Activated B cell treated with CpG ODN at 0.5 μM for 24 hours (primary cell): ENCODE data around the gene CERK. TPM values are rescaled to one million over a fixed set of nuclear protein-coding genes. Genes with fewer than 3 reads are reported as not detected.

Experiments used
- ATAC-seq: fragments of 200-7000 bp; cut with Tn5 transposase; one replicate; pipeline ENCODE4 v1.10.0; 2021; ENCODE audit warnings: low read depth, mild to moderate bottlenecking, moderate library complexity
- CTCF ChIA-PET: fragments of 350-600 bp; sonication (Branson Sonifier 250); formaldehyde crosslinking; loops from one replicate; lab custom pipeline; 2021; ENCODE audit warnings: antibody characterized with exemption; lab: Charles Lee
- POLR2A ChIA-PET: fragments of 350-600 bp; sonication (Branson Sonifier 250); formaldehyde crosslinking; loops from one replicate; lab custom pipeline; 2021; ENCODE audit warnings: antibody characterized with exemption; lab: Charles Lee
- DNase-seq: peaks from one replicate; pipeline ENCODE4 v3.0.0; 2022
- H3K27ac Mint-ChIP-seq: one replicate; pipeline ENCODE4 v1.8.0; 2020; ENCODE audit warnings: mixed read lengths
- H3K27me3 Mint-ChIP-seq: one replicate; pipeline ENCODE4 v1.8.0; 2021; ENCODE audit warnings: mixed read lengths
- H3K36me3 Mint-ChIP-seq: one replicate; pipeline ENCODE4 v1.8.0; 2021; ENCODE audit warnings: low read depth, mixed read lengths
- H3K4me1 Mint-ChIP-seq: one replicate; pipeline ENCODE4 v1.8.0; 2021; ENCODE audit warnings: mixed read lengths
- H3K4me3 Mint-ChIP-seq: one replicate; pipeline ENCODE4 v1.8.0; 2020; ENCODE audit warnings: mild to moderate bottlenecking, mixed read lengths
- H3K9me3 Mint-ChIP-seq: one replicate; pipeline ENCODE4 v1.8.0; 2020; ENCODE audit warnings: mixed read lengths
- CTCF ChIP-seq: fragments of 200-600 bp; IDR thresholded peaks from one replicate; pipeline ENCODE4 v1.8.0; 2022; ENCODE audit warnings: antibody characterized with exemption, mild to moderate bottlenecking
- intact Hi-C: fragments of 100-400 bp; cut with micrococcal nuclease; formaldehyde crosslinking; loops from one replicate; pipeline ENCODE4 v1.15.1; 2024
- total RNA-seq: library from RNA; stranded (reverse); gene quantifications from 2 replicates; pipeline ENCODE4 v1.2.3, GENCODE V29; 2022

The CERK gene
- total RNA-seq, 1 donor from 2014 or later, result 13.8 TPM

GRCh38 chr22:46675479-46675878 is 62.6 kb downstream of the CERK start:
- H3K9me3 Mint-ChIP-seq, result no peaks in the 10 kb centered on the region
- ChIA-PET CTCF (no interaction called here), POLR2A (interaction anchor here (0.6 to 1.0 kb wide), 2 partner anchors 51 to 88 kb away, joined by 3 read pairs; no protein-coding TSS in a partner anchor)
- no peak for DNase-seq
- no peak overlapping the region for H3K4me3 Mint-ChIP-seq
- no peak for TF ChIP-seq CTCF
- intact Hi-C loops, result loop anchor here (2.0 kb wide), 2 partner anchors 63 to 87 kb away; partner anchors contain the start of genes CERK and TBC1D22A
- H3K36me3 Mint-ChIP-seq, result peaks cover 20% of the 10 kb centered on the region
- no peak overlapping the region for H3K27ac Mint-ChIP-seq
- peaks cover 34% of the 10 kb centered on the region for H3K4me1 Mint-ChIP-seq
- ATAC-seq, result no peak
- no peaks in the 10 kb centered on the region for H3K27me3 Mint-ChIP-seq

- no peak for DNase-seq
- ChIA-PET CTCF (no interaction called here), POLR2A (no interaction called here)
- no peak for ATAC-seq
- TF ChIP-seq CTCF, result no peak
- H3K4me1 Mint-ChIP-seq, result peaks cover 34% of the 10 kb centered on the region
- H3K27me3 Mint-ChIP-seq, result no peaks in the 10 kb centered on the region
- H3K4me3 Mint-ChIP-seq, result no peak overlapping the region
- H3K9me3 Mint-ChIP-seq, result no peaks in the 10 kb centered on the region
- no peak overlapping the region for H3K27ac Mint-ChIP-seq
- peaks cover 22% of the 10 kb centered on the region for H3K36me3 Mint-ChIP-seq
- intact Hi-C loops, result loop anchor here (1.0 to 5.0 kb wide), 6 partner anchors 9 to 112 kb away; partner anchors contain the start of genes CERK and TBC1D22A
These were observed 63.1 kb downstream of the CERK start for GRCh38 chr22:46674906-46675305.

GRCh38 chr22:46674367-46674781 is 63.7 kb downstream of the CERK start:
- ATAC-seq, result peak; percentile 81
- ChIA-PET POLR2A (interaction anchor here (0.6 to 1.1 kb wide), 2 partner anchors 10 to 30 kb away, joined by 5 to 8 read pairs; no protein-coding TSS in a partner anchor), CTCF (interaction anchor here (1.3 kb wide), 1 partner anchor 111 kb away, joined by 6 read pairs; no protein-coding TSS in a partner anchor)
- DNase-seq, result peak; percentile 73
- intact Hi-C loops, result loop anchor here (1.0 to 5.0 kb wide), 6 partner anchors 10 to 111 kb away; partner anchors contain the start of genes CERK and TBC1D22A
- H3K9me3 Mint-ChIP-seq, result no peaks in the 10 kb centered on the region
- peak overlapping the region; percentile 77 for H3K27ac Mint-ChIP-seq
- peaks cover 25% of the 10 kb centered on the region for H3K36me3 Mint-ChIP-seq
- peak overlapping the region; percentile 76 for H3K4me3 Mint-ChIP-seq
- no peaks in the 10 kb centered on the region for H3K27me3 Mint-ChIP-seq
- H3K4me1 Mint-ChIP-seq, result peaks cover 34% of the 10 kb centered on the region
- no peak for TF ChIP-seq CTCF

GRCh38 chr22:46673662-46674236 is 64.3 kb downstream of the CERK start:
- intact Hi-C loops, result loop anchor here (1.0 to 5.0 kb wide), 6 partner anchors 11 to 110 kb away; partner anchors contain the start of genes CERK and TBC1D22A
- Mint-ChIP-seq H3K4me3 (peak overlapping the region; percentile 76), H3K27me3 (no peaks in the 10 kb centered on the region), H3K9me3 (no peaks in the 10 kb centered on the region), H3K27ac (peak overlapping the region; percentile 77), H3K36me3 (peaks cover 30% of the 10 kb centered on the region), H3K4me1 (peaks cover 34% of the 10 kb centered on the region)
- DNase-seq, result no peak
- peak; percentile 51 for ATAC-seq
- no peak for TF ChIP-seq CTCF
- ChIA-PET CTCF (interaction anchor here (1.3 kb wide), 1 partner anchor 110 kb away, joined by 6 read pairs; no protein-coding TSS in a partner anchor), POLR2A (interaction anchor here (0.6 to 1.1 kb wide), 2 partner anchors 10 to 31 kb away, joined by 5 to 8 read pairs; no protein-coding TSS in a partner anchor)

GRCh38 chr22:46673205-46673604 is 64.8 kb downstream of the CERK start:
- CTCF ChIA-PET, result interaction anchor here (1.3 to 1.4 kb wide), 2 partner anchors 109 to 110 kb away, joined by 5 to 6 read pairs; no protein-coding TSS in a partner anchor
- Mint-ChIP-seq H3K9me3 (no peaks in the 10 kb centered on the region), H3K27me3 (no peaks in the 10 kb centered on the region), H3K4me1 (peaks cover 34% of the 10 kb centered on the region), H3K27ac (no peak overlapping the region), H3K36me3 (peaks cover 31% of the 10 kb centered on the region), H3K4me3 (no peak overlapping the region)
- no peak for TF ChIP-seq CTCF
- DNase-seq (no peak), ATAC-seq (no peak)
- intact Hi-C loops, result loop anchor here (5.0 kb wide), 1 partner anchor 41 kb away; no protein-coding TSS in a partner anchor
- POLR2A ChIA-PET, result no interaction called here
